ENCODE results near the gene NRTN. TPM values are rescaled to one million over a fixed set of nuclear protein-coding genes. Genes with fewer than 3 reads are reported as not detected.

The NRTN gene
- total RNA-seq, 1 experiment from 2014 or later, result 0.80 TPM

DNA sequence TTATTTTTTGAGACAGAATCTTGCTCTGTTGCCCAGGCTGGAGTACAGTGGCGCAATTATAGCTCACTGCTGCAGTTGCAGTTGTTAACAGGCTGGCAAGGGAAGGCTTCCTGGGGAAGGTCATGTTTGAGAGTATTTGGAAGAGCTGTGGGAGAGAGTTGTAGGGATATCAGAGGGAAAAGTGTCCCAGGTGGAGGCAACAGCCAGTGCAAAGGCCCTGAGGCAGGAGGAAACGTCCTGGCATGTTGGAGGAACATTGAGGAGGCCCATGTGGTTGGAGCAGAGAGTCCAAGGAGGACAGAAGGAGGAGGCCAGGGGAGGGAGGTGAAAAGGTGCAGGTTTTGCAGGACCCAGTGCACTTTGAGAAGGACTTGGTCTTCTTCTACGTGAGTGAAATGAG is 11.7 kb upstream of the NRTN start:
- ChIA-PET POLR2A (no interaction called here), CTCF (interaction anchor here (0.6 to 1.1 kb wide), 5 partner anchors 15 to 102 kb away, joined by 4 to 9 read pairs (median 6); no protein-coding TSS in a partner anchor)
- Histone ChIP-seq H3K27me3 (ENCODE audit: control insufficient read depth, insufficient read depth, low read length) (no peaks in the 10 kb centered on the region), H3K36me3 (ENCODE audit: control insufficient read depth, insufficient read depth, low read length) (0 out of 2 replicates have a peak, but pooled peaks cover 4% of the 10 kb centered on the region), H3K4me1 (ENCODE audit: control insufficient read depth, insufficient read depth, low read length) (no peaks in the 10 kb centered on the region), H3K27ac (ENCODE audit: low read length) (no peak overlapping the region), H3K9me3 (ENCODE audit: control insufficient read depth, insufficient read depth, low read depth, low read length) (no peaks in the 10 kb centered on the region), H3K4me3 (ENCODE audit: low read depth in 2 of 2, low read length in 2 of 2) (no peak overlapping the region)
- BruUV-seq (replicated peaks), result no TSS peak
- intact Hi-C loops (cut with micrococcal nuclease; ENCODE audit: unreplicated experiment), result loop anchor here (10.0 kb wide), 1 partner anchor 98 kb away; the partner anchor contains the start of gene RPL36
- TF ChIP-seq POLR2AphosphoS5 (IDR thresholded peaks at IDR 0.05; ENCODE audit: low read depth, low read length), result no peak
- TF ChIP-seq, protein P1, sequence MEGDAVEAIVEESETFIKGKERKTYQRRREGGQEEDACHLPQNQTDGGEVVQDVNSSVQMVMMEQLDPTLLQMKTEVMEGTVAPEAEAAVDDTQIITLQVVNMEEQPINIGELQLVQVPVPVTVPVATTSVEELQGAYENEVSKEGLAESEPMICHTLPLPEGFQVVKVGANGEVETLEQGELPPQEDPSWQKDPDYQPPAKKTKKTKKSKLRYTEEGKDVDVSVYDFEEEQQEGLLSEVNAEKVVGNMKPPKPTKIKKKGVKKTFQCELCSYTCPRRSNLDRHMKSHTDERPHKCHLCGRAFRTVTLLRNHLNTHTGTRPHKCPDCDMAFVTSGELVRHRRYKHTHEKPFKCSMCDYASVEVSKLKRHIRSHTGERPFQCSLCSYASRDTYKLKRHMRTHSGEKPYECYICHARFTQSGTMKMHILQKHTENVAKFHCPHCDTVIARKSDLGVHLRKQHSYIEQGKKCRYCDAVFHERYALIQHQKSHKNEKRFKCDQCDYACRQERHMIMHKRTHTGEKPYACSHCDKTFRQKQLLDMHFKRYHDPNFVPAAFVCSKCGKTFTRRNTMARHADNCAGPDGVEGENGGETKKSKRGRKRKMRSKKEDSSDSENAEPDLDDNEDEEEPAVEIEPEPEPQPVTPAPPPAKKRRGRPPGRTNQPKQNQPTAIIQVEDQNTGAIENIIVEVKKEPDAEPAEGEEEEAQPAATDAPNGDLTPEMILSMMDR (IDR thresholded peaks at IDR 0.05), result no peak
- no peak for TF ChIP-seq SIN3A (IDR thresholded peaks at IDR 0.05; ENCODE audit: borderline replicate concordance, insufficient read depth, low read depth, low read length)
- ATAC-seq (no peak), DNase-seq (ENCODE audit: low read depth, low spot score) (no peak)
- in situ Hi-C loops (cut with HindIII; ENCODE audit: low pct_unique_long_range_greater_than_20kb, low sequenced_read_pairs), result no loop called here

DNA sequence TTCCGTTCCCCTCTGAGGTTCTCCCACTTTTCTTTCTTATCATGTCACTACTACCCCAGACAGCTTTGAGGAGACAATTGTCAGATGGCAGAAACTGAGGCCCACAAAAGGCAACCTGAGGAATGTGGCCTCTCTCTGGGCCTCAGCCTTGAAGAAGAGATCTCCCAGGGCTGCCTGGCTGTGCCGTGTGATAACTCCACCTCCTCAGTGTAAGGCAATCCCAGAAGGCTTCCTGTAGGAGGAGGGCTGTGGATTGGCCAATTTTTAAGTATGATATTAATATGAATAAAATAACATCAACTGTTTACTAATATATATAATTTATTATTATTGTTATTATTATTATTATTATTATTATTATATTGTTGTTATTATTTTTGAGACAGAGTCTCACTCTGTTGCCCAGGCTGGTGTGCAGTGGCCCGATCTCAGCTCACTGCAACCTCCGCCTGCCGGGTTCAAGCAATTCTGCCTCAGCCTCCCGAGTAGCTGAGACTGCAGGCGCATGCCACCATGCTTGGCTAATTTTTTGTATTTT is 9.4 kb upstream of the NRTN start:
- H3K27me3 ChIP-seq (ENCODE audit: control insufficient read depth, insufficient read depth, low read length), result no peaks in the 10 kb centered on the region
- H3K4me3 ChIP-seq (ENCODE audit: low read depth in 2 of 2, low read length in 2 of 2), result no peak overlapping the region
- H3K36me3 ChIP-seq (ENCODE audit: control insufficient read depth, insufficient read depth, low read length), result no peaks in the 10 kb centered on the region
- BruUV-seq (replicated peaks), result no TSS peak
- CTCF ChIA-PET, result no interaction called here
- ATAC-seq, result no peak
- TF ChIP-seq, protein P1 (IDR thresholded peaks at IDR 0.05), result no peak
- no peak for TF ChIP-seq POLR2AphosphoS5 (IDR thresholded peaks at IDR 0.05; ENCODE audit: low read depth, low read length)
- TF ChIP-seq SIN3A (IDR thresholded peaks at IDR 0.05; ENCODE audit: borderline replicate concordance, insufficient read depth, low read depth, low read length), result no peak
- TF ChIP-seq TCF7L2 (IDR thresholded peaks at IDR 0.05; ENCODE audit: low read depth, low read length), result no peak
- TF ChIP-seq, protein P2, sequence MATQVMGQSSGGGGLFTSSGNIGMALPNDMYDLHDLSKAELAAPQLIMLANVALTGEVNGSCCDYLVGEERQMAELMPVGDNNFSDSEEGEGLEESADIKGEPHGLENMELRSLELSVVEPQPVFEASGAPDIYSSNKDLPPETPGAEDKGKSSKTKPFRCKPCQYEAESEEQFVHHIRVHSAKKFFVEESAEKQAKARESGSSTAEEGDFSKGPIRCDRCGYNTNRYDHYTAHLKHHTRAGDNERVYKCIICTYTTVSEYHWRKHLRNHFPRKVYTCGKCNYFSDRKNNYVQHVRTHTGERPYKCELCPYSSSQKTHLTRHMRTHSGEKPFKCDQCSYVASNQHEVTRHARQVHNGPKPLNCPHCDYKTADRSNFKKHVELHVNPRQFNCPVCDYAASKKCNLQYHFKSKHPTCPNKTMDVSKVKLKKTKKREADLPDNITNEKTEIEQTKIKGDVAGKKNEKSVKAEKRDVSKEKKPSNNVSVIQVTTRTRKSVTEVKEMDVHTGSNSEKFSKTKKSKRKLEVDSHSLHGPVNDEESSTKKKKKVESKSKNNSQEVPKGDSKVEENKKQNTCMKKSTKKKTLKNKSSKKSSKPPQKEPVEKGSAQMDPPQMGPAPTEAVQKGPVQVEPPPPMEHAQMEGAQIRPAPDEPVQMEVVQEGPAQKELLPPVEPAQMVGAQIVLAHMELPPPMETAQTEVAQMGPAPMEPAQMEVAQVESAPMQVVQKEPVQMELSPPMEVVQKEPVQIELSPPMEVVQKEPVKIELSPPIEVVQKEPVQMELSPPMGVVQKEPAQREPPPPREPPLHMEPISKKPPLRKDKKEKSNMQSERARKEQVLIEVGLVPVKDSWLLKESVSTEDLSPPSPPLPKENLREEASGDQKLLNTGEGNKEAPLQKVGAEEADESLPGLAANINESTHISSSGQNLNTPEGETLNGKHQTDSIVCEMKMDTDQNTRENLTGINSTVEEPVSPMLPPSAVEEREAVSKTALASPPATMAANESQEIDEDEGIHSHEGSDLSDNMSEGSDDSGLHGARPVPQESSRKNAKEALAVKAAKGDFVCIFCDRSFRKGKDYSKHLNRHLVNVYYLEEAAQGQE (IDR thresholded peaks at IDR 0.05; ENCODE audit: insufficient read depth in 1 of 2, low read depth in 2 of 2, low read length in 1 of 2), result no peak
- POLR2A ChIA-PET, result no interaction called here
- H3K4me1 ChIP-seq (ENCODE audit: control insufficient read depth, insufficient read depth, low read length), result no peaks in the 10 kb centered on the region
- no peaks in the 10 kb centered on the region for H3K9me3 ChIP-seq (ENCODE audit: control insufficient read depth, insufficient read depth, low read depth, low read length)
- DNase-seq (ENCODE audit: low read depth, low spot score), result no peak
- no peak overlapping the region for H3K27ac ChIP-seq (ENCODE audit: low read length)
- intact Hi-C loops (cut with micrococcal nuclease; ENCODE audit: unreplicated experiment) (loop anchor here (10.0 kb wide), 1 partner anchor 101 kb away; the partner anchor contains the start of gene RPL36), in situ Hi-C loops (cut with HindIII; ENCODE audit: low pct_unique_long_range_greater_than_20kb, low sequenced_read_pairs) (no loop called here)
